IMR-90 (cell line): ENCODE data around the gene PROCA1. TPM values are rescaled to one million over a fixed set of nuclear protein-coding genes. Genes with fewer than 3 reads are reported as not detected.

Experiments used
- ATAC-seq: fragments of 200-7000 bp; cut with Tn5 transposase; 2 replicates; pipeline ENCODE4 v1.9.1; 2020; ENCODE audit warnings: low read depth, mild to moderate bottlenecking, moderate library complexity
- BruUV-seq: library from RNA; stranded (reverse); fragments of 400-500 nt; replicated peaks from 2 replicates; lab custom pipeline; 2021; lab: Mats Ljungman, UMichigan
- CTCF ChIA-PET: fragments of 300-600 bp; formaldehyde crosslinking; extraction: SDS; loops from one replicate; lab custom pipeline; 2021; ENCODE audit warnings: antibody characterized with exemption; lab: Yijun Ruan, JAX
- POLR2A ChIA-PET: fragments of 300-600 bp; sonication (Branson Sonifier 250); formaldehyde crosslinking; loops from one replicate; lab custom pipeline; 2022; ENCODE audit warnings: antibody characterized with exemption; ENCODE audit not compliant: unreplicated experiment; lab: Charles Lee
- DNase-seq: peaks from one replicate; pipeline ENCODE4 v3.0.0; 2013
- H2AFZ ChIP-seq: replicated peaks from 2 replicates; pipeline ENCODE3; 2013; ENCODE audit warnings: low read length, mild to moderate bottlenecking; ENCODE audit not compliant: poor library complexity
- H2AK5ac ChIP-seq: 2 replicates; pipeline ENCODE4 v1.6.1; 2013; ENCODE audit warnings: low read depth, low read length, inconsistent platforms
- H2AK9ac ChIP-seq: replicated peaks from 2 replicates; pipeline ENCODE3; 2013; ENCODE audit warnings: mild to moderate bottlenecking, low read depth, low read length, moderate library complexity; ENCODE audit not compliant: poor library complexity
- H2BK120ac ChIP-seq: 2 replicates; pipeline ENCODE4 v1.6.1; 2013; ENCODE audit warnings: low read depth, low read length, inconsistent platforms
- H2BK15ac ChIP-seq: 3 replicates; pipeline ENCODE4 v1.6.1; 2013; ENCODE audit warnings: low read depth, low read length, inconsistent platforms
- H2BK20ac ChIP-seq: 2 replicates; pipeline ENCODE4 v1.6.1; 2013; ENCODE audit warnings: low read depth, mild to moderate bottlenecking, inconsistent platforms, low read length, moderate library complexity
- H2BK5ac ChIP-seq: 2 replicates; pipeline ENCODE4 v1.6.1; 2013; ENCODE audit warnings: mild to moderate bottlenecking, low read depth, low read length, inconsistent platforms; ENCODE audit not compliant: poor library complexity, severe bottlenecking
- H3K14ac ChIP-seq: replicated peaks from 2 replicates; pipeline ENCODE4 v1.6.1; 2013; ENCODE audit warnings: low read depth, low read length, inconsistent platforms
- H3K18ac ChIP-seq: 2 replicates; pipeline ENCODE4 v1.6.1; 2013; ENCODE audit warnings: low read depth, low read length, control low read depth
- H3K23ac ChIP-seq: 2 replicates; pipeline ENCODE4 v1.6.1; 2013; ENCODE audit warnings: low read depth, low read length, inconsistent platforms
- H3K27ac ChIP-seq: 2 replicates; pipeline ENCODE4 v1.5.1; 2013; ENCODE audit warnings: mild to moderate bottlenecking, control low read depth, low read length; ENCODE audit not compliant: insufficient read depth
- H3K27me3 ChIP-seq: 2 replicates; pipeline ENCODE4 v1.6.1; 2013; ENCODE audit warnings: low read length; ENCODE audit not compliant: control insufficient read depth, insufficient read depth
- H3K36me3 ChIP-seq: 2 replicates; pipeline ENCODE4 v1.6.1; 2013; ENCODE audit warnings: low read length, mixed read lengths; ENCODE audit not compliant: control insufficient read depth, insufficient read depth
- H3K4ac ChIP-seq: 2 replicates; pipeline ENCODE4 v1.6.1; 2013; ENCODE audit warnings: low read depth, low read length, inconsistent platforms
- H3K4me1 ChIP-seq: 2 replicates; pipeline ENCODE4 v1.6.1; 2013; ENCODE audit warnings: low read length, mixed read lengths; ENCODE audit not compliant: control insufficient read depth, insufficient read depth
- H3K4me2 ChIP-seq: 2 replicates; pipeline ENCODE4 v1.6.1; 2013; ENCODE audit warnings: low read depth, mild to moderate bottlenecking, control low read depth, low read length, moderate library complexity
- H3K4me3 ChIP-seq: 2 replicates; pipeline ENCODE4 v1.5.1; 2013; ENCODE audit warnings: low read depth, mild to moderate bottlenecking, control low read depth, low read length, moderate library complexity; ENCODE audit not compliant: insufficient read depth
- H3K56ac ChIP-seq: 2 replicates; pipeline ENCODE4 v1.6.1; 2013; ENCODE audit warnings: low read length, inconsistent platforms; ENCODE audit not compliant: insufficient read depth; ENCODE audit errors: extremely low read depth
- H3K79me1 ChIP-seq, 2 experiments: 2 replicates each; pipeline ENCODE4 v1.6.1; 2013; ENCODE audit warnings: low read length in 2 of 2, inconsistent platforms in 1 of 2, low read depth in 1 of 2
- H3K9ac ChIP-seq: 2 replicates; pipeline ENCODE4 v1.6.1; 2013; ENCODE audit warnings: low read depth, low read length, control low read depth
- H3K9me1 ChIP-seq: 2 replicates; pipeline ENCODE4 v1.6.1; 2013; ENCODE audit warnings: low read length, inconsistent platforms; ENCODE audit not compliant: insufficient read depth
- H3K9me3 ChIP-seq: 2 replicates; pipeline ENCODE4 v1.6.1; 2013; ENCODE audit warnings: low read length; ENCODE audit not compliant: control insufficient read depth, insufficient read depth
- H4K20me1 ChIP-seq: 2 replicates; pipeline ENCODE4 v1.6.1; 2013; ENCODE audit warnings: low read length, inconsistent platforms; ENCODE audit not compliant: insufficient read depth
- H4K5ac ChIP-seq: 2 replicates; pipeline ENCODE4 v1.6.1; 2013; ENCODE audit warnings: mild to moderate bottlenecking, low read depth, low read length, control low read depth
- H4K8ac ChIP-seq, 2 experiments: 2 replicates each; pipeline ENCODE4 v1.6.1; 2013; ENCODE audit warnings: low read depth in 2 of 2, low read length in 2 of 2, control low read depth in 1 of 2, inconsistent platforms in 1 of 2
- H4K91ac ChIP-seq: 2 replicates; pipeline ENCODE4 v1.6.1; 2013; ENCODE audit warnings: low read depth, low read length, inconsistent platforms; ENCODE audit not compliant: insufficient read depth
- BHLHE40 ChIP-seq: fragments of 150-350 bp; IDR thresholded peaks from 2 replicates; pipeline ENCODE4 v1.6.1; 2016; ENCODE audit warnings: mild to moderate bottlenecking, low read depth, low read length
- CHD1 ChIP-seq: IDR thresholded peaks from 2 replicates; pipeline ENCODE4 v1.6.1; 2012; ENCODE audit warnings: low read depth, low read length, improper control_type of control experiment
- MAFK ChIP-seq: IDR thresholded peaks from 2 replicates; pipeline ENCODE4 v1.6.1; 2012; ENCODE audit warnings: low read depth, low read length, improper control_type of control experiment
- MAZ ChIP-seq: IDR thresholded peaks from 2 replicates; pipeline ENCODE4 v1.6.1; 2012; ENCODE audit warnings: low read depth, mild to moderate bottlenecking, low read length, improper control_type of control experiment, moderate library complexity, borderline replicate concordance
- RCOR1 ChIP-seq: IDR thresholded peaks from 2 replicates; pipeline ENCODE4 v1.6.1; 2012; ENCODE audit warnings: mild to moderate bottlenecking, low read length, improper control_type of control experiment; ENCODE audit not compliant: insufficient replicate concordance
- SMC3 ChIP-seq: fragments of 150-350 bp; IDR thresholded peaks from 2 replicates; pipeline ENCODE4 v1.6.1; 2016; ENCODE audit warnings: low read depth, mild to moderate bottlenecking, antibody characterized with exemption, low read length, moderate library complexity
- USF2 ChIP-seq: fragments of 150-350 bp; IDR thresholded peaks from 2 replicates; pipeline ENCODE4 v1.6.1; 2017; ENCODE audit warnings: mild to moderate bottlenecking, antibody characterized with exemption, low read length, low read depth
- WGBS, 2 experiments: methylation state at CpG; one replicate each; pipeline versions ENCODE4 v1.1.5 to v1.1.7; 2013; ENCODE audit warnings: missing lambda C conversion rate in 2 of 2; ENCODE audit not compliant: insufficient read length in 1 of 2; ENCODE audit errors: extremely low coverage in 2 of 2; 5-methylcytosine and 5-hydroxymethylcytosine counted together
- dilution Hi-C: fragments of 300-500 bp; cut with HindIII; formaldehyde crosslinking; loops from one replicate; pipeline ENCODE4 v1.14.3; 2018; ENCODE audit warnings: low sequenced_read_pairs; ENCODE audit not compliant: unreplicated experiment
- in situ Hi-C: fragments of 300-500 bp; cut with MboI; formaldehyde crosslinking; loops from 3 replicates; pipeline ENCODE4 v1.14.3; 2019; ENCODE audit warnings: low sequenced_read_pairs, inconsistent platforms, mixed read lengths
- intact Hi-C: fragments of 100-400 bp; cut with micrococcal nuclease; formaldehyde crosslinking; loops from 2 replicates; pipeline ENCODE4 v1.10.0; 2022
- polyA plus RNA-seq, 3 experiments: library from polyadenylated mRNA; depleted of rRNA; stranded (reverse); fragments of >200 nt; gene quantifications; 2 replicates each; pipeline ENCODE4 v1.2.3, GENCODE V29; 2012; ENCODE audit warnings: low replicate concordance in 1 of 3
- total RNA-seq: library from RNA; depleted of rRNA; stranded (reverse); fragments of >200 nt; gene quantifications from 2 replicates; pipeline ENCODE4 v1.2.3, GENCODE V29; 2012

The PROCA1 gene
- total and polyA plus RNA-seq, 2 of the 4 experiments (the other 2 are of a cell fraction) = 0.36 to 1.7 TPM

- H3K9me3 ChIP-seq = no peaks in the 10 kb centered on the region
- dilution Hi-C loops = no loop called here
- H3K4me1 ChIP-seq = no peaks in the 10 kb centered on the region
- 100% methylated on average over 4 of the region's 6 CpGs; no CpG with 5 or more reads in 1 of the 2 experiments for WGBS, 2 experiments
- no peak overlapping the region for H3K4me3 ChIP-seq
- no peaks in the 10 kb centered on the region for H3K27me3 ChIP-seq
- ChIA-PET POLR2A (no interaction called here), CTCF (no interaction called here)
- H4K8ac ChIP-seq = no peak overlapping the region
- TF ChIP-seq MAZ = no peak
- no peak for TF ChIP-seq SMC3
- TF ChIP-seq BHLHE40 = no peak
- no peak for TF ChIP-seq RCOR1
- TF ChIP-seq CHD1 = no peak
- TF ChIP-seq USF2 = no peak
- no peak for TF ChIP-seq MAFK
- H3K36me3 ChIP-seq = peaks cover 91% of the 10 kb centered on the region
- H2AK5ac ChIP-seq = no peak overlapping the region
- no peak overlapping the region for H2AFZ ChIP-seq
- H3K9ac ChIP-seq = no peak overlapping the region
- in situ Hi-C loops = no loop called here
- peaks cover 3% of the 10 kb centered on the region for H4K20me1 ChIP-seq
- H2BK120ac ChIP-seq = no peak overlapping the region
- H3K4ac ChIP-seq = no peak overlapping the region
- no TSS peak for BruUV-seq
- H3K27ac ChIP-seq = no peak overlapping the region
- no peak overlapping the region for H2BK20ac ChIP-seq
- no peak overlapping the region for H2BK5ac ChIP-seq
- no peak overlapping the region for H3K4me2 ChIP-seq
- DNase-seq (no peak), ATAC-seq (no peak)
- no peak overlapping the region for H3K14ac ChIP-seq
- no peak overlapping the region for H3K23ac ChIP-seq
- H3K79me1 ChIP-seq = peaks cover 3 to 10% of the 10 kb centered on the region in 2 experiments; a peak in 2 of 4 replicates
- 0 out of 2 replicates have a peak, but pooled peaks cover 7% of the 10 kb centered on the region for H3K9me1 ChIP-seq
- intact Hi-C loops = no loop called here
- H2BK15ac ChIP-seq = no peak overlapping the region
- no peak overlapping the region for H2AK9ac ChIP-seq
- no peak overlapping the region for H3K18ac ChIP-seq
- H3K56ac ChIP-seq = no peak overlapping the region
- no peak overlapping the region for H4K91ac ChIP-seq
- no peak overlapping the region for H4K5ac ChIP-seq
Measured at GRCh38 chr17:28698253-28698941, 13.3 kb downstream of the PROCA1 start.
